ENCODE results near the gene RAC3.
"Not testable (repeated sequence)": the region's sequence is repeated elsewhere in the genome, so short reads cannot be mapped to it uniquely, and the experiment has no call there.

Gene RAC3

DNA sequence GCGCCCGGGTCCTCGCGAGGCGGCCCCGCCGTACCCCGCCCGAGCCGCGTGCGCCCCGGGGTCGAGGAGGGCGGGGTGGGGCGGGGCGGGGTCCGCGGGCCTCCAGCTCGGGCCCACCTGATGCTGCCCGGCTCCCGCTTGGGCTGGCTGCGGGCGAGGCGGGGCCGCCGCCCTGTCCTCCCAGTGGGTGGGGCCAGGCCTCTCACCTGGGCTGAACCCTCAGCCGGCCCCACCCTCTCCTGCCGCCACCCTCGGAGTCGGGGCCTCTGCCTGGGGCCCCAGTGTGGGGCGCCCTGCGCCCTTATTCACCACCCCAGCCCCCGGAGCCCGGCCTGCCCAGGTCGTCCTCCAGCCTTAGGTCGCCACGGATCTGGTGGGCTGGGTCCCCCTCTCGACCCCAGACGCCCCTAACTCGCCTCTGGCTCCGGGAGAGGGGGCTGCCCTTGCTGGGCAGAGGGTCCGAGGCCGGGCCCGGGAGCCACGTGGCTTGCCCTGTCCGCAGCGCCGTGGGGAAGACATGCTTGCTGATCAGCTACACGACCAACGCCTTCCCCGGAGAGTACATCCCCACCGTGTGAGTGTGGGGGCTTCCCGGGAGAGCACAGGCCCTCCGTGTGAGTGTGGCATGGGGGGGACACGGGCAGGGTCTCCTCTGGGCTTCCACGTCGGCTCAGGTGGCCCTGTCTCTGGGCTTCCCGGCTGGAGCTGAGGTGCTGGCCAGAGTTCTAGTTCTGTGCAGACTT lies 578 bp downstream of the RAC3 start:
- no peak for DNase-seq (ENCODE audit: low read depth)
- H3K36me3 ChIP-seq (ENCODE audit: control insufficient read depth, insufficient read depth, low read length, severe bottlenecking), result no peaks in the 10 kb centered on the region
- H3K27me3 ChIP-seq (replicated peaks; ENCODE audit: control insufficient read depth, insufficient read depth, low read length), result no peaks in the 10 kb centered on the region
- H3K9me3 ChIP-seq (ENCODE audit: control insufficient read depth, low read length), result no peaks in the 10 kb centered on the region
- peak overlapping the region; percentile 78 for H3K9ac ChIP-seq (ENCODE audit: low read length)
- peaks cover 15% of the 10 kb centered on the region for H3K4me1 ChIP-seq (ENCODE audit: control insufficient read depth, insufficient read depth, low read length)
- peak overlapping the region; percentile 71 for H3K4me3 ChIP-seq (ENCODE audit: low read length)

DNA sequence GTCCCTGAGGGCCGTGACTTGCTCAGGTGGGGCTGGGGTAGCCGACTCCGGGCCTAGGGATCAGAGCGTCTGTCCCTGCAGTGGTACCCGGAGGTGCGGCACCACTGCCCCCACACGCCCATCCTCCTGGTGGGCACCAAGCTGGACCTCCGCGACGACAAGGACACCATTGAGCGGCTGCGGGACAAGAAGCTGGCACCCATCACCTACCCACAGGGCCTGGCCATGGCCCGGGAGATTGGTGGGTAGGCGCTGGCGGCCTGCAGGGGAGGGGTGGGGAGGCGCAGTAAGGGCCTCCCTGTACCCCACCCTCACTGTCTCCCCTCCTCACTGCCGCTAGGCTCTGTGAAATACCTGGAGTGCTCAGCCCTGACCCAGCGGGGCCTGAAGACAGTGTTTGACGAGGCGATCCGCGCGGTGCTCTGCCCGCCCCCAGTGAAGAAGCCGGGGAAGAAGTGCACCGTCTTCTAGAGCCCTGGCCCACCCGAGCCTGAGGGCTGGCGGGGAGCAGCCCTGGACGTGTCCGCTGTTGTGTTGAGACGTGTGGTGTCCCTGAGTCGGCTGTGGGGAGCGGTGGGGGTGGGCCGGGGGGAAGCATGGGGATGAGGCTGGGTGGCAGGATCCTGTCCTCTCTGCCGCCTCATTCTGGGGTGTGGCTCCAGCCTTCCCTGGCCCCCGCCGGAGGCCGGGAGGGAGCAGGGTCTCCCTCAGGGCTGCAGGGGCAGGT lies 2.0 kb downstream of the RAC3 start:
- Histone ChIP-seq H3K4me3 (ENCODE audit: low read length) (no peak overlapping the region), H3K4me1 (ENCODE audit: control insufficient read depth, insufficient read depth, low read length) (peaks cover 15% of the 10 kb centered on the region), H3K36me3 (ENCODE audit: control insufficient read depth, insufficient read depth, low read length, severe bottlenecking) (no peaks in the 10 kb centered on the region)

DNA sequence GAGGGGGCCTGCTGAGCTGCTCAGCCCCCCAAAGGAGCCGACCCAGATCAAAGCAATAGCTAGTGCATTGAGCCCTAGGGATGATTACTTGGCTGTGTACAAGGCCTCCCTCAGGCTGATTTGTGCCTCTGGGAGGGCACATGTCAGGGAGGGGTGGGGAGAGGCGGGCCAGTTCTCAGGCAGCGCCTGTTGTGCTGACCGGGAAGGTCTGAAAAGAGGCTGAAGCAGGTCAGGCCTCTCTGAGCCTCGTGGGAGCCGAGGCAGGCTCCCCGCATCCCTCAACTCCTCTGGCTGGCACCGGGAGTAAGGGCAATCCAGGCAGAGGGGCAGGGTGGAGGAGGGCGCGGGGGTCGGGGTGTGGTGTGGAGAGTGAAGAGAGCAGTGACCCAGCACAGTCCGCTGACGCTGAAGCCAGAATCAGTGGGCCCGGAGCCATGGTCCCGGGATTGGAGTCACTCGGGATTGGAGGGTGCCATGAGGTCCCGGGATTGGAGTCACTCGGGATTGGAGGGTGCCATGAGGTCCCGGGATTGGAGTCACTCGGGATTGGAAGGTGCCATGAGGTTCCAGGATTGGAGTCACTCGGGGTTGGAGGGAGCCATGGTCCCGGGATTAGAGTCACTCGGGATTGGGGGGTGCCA lies 3.0 kb downstream of the RAC3 start:
- Histone ChIP-seq H3K9ac (ENCODE audit: low read length) (no peak overlapping the region), H3K4me1 (ENCODE audit: control insufficient read depth, insufficient read depth, low read length) (peaks cover 15% of the 10 kb centered on the region), H3K27me3 (replicated peaks; ENCODE audit: control insufficient read depth, insufficient read depth, low read length) (no peaks in the 10 kb centered on the region), H3K4me3 (ENCODE audit: low read length) (no peak overlapping the region), H3K9me3 (ENCODE audit: control insufficient read depth, low read length) (no peaks in the 10 kb centered on the region), H3K36me3 (ENCODE audit: control insufficient read depth, insufficient read depth, low read length, severe bottlenecking) (no peaks in the 10 kb centered on the region)
- DNase-seq (ENCODE audit: low read depth), result no peak

More for the DNA sequence above, 2.0 kb downstream of the RAC3 start:
- no peaks in the 10 kb centered on the region for H3K27me3 ChIP-seq (replicated peaks; ENCODE audit: control insufficient read depth, insufficient read depth, low read length)
- H3K9me3 ChIP-seq (ENCODE audit: control insufficient read depth, low read length), result no peaks in the 10 kb centered on the region
- no peak overlapping the region for H3K9ac ChIP-seq (ENCODE audit: low read length)
- no peak for DNase-seq (ENCODE audit: low read depth)

DNA sequence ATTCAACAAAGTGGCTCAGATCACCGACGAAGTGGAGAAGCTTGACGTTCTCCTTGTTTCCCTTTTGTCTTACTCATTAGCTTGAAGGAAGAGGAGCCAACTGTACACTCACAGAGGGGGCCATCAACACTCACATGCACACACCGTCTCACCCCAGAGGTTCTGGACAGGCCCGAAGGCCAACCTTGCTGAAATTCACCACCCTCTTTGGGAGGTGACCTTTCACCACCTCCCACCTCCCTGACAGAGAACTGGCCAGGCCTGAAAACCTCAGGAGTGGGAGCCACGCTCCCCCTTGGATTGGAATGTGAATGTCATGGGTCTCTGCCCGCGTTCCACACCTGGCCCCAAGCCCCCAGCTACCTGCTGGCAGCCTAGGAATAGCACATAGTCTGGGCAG lies 4.0 kb downstream of the RAC3 start:
- H3K9ac ChIP-seq (ENCODE audit: low read length), result no peak overlapping the region
- no peaks in the 10 kb centered on the region for H3K36me3 ChIP-seq (ENCODE audit: control insufficient read depth, insufficient read depth, low read length, severe bottlenecking)
- H3K4me3 ChIP-seq (ENCODE audit: low read length), result no peak overlapping the region
- H3K9me3 ChIP-seq (ENCODE audit: control insufficient read depth, low read length), result no peaks in the 10 kb centered on the region
- no peak for DNase-seq (ENCODE audit: low read depth)
- peaks cover 8% of the 10 kb centered on the region for H3K4me1 ChIP-seq (ENCODE audit: control insufficient read depth, insufficient read depth, low read length)
- no peaks in the 10 kb centered on the region for H3K27me3 ChIP-seq (replicated peaks; ENCODE audit: control insufficient read depth, insufficient read depth, low read length)

DNA sequence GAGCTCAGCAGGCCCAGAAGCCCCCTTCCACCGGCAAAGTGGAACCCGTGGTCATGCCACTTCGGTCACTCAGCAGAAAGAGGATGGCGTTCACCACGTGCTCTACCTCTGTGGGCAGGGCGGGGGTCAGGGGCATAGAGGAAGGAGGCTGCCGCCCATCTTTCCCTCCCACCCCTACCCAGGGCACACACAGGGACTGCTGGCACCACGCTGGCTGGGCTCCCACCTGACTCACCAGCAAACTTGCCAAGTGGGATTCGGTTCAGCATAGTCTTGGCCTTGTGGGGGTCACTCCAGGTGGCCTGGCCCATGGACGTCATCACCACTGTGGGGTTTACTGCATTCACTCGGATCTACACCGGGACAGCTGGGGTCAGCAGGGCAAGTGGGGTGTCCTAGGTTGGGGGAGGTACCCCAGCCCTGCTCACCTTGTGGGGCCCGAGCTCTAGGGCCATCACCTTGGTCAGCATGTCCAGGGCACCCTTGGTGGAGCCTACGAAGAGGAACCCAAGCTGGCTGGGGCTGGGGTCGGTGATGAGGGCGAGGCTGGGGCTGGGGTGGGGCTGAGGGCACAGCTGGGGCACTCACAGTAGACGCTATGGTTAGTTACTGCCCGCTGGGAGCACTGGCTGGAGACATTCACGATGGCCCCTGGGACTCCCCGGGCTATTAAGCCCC lies 4.6 kb downstream of the RAC3 start:
- no peak for DNase-seq (ENCODE audit: low read depth)
- H3K4me3 ChIP-seq (ENCODE audit: low read length), result peak overlapping the region; percentile 90
- H3K36me3 ChIP-seq (ENCODE audit: control insufficient read depth, insufficient read depth, low read length, severe bottlenecking), result no peaks in the 10 kb centered on the region
- no peaks in the 10 kb centered on the region for H3K27me3 ChIP-seq (replicated peaks; ENCODE audit: control insufficient read depth, insufficient read depth, low read length)
- H3K9me3 ChIP-seq (ENCODE audit: control insufficient read depth, low read length), result no peaks in the 10 kb centered on the region
- peak overlapping the region; percentile 91 for H3K9ac ChIP-seq (ENCODE audit: low read length)
- peaks cover 8% of the 10 kb centered on the region for H3K4me1 ChIP-seq (ENCODE audit: control insufficient read depth, insufficient read depth, low read length)

DNA sequence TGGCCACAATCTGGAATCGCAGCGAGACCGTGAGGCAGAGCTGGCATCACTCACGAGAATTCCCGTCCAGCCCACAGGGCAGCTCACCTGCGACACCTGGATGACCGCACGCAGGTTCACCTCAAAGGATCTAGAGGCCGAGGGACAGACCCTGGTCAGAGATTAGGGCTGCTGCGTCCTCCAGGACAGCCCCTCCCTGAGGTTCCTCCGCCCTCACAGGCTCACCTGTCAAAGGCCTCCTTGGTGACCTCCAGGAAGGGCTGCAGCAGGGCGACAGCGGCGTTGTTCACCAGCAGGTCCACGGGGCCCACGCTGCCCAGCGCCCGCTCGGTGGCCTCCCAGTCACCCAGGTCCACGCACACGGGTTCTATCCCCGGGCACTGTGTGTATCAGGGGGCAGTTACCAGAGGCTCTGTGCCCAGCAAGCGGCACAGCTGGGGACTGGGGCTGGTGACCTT lies 5.2 kb downstream of the RAC3 start:
- H3K4me1 ChIP-seq (ENCODE audit: control insufficient read depth, insufficient read depth, low read length), result peaks cover 8% of the 10 kb centered on the region
- peak overlapping the region; percentile 90 for H3K4me3 ChIP-seq (ENCODE audit: low read length)
- no peaks in the 10 kb centered on the region for H3K9me3 ChIP-seq (ENCODE audit: control insufficient read depth, low read length)
- H3K9ac ChIP-seq (ENCODE audit: low read length), result peak overlapping the region; percentile 91
- no peaks in the 10 kb centered on the region for H3K36me3 ChIP-seq (ENCODE audit: control insufficient read depth, insufficient read depth, low read length, severe bottlenecking)
- H3K27me3 ChIP-seq (replicated peaks; ENCODE audit: control insufficient read depth, insufficient read depth, low read length), result no peaks in the 10 kb centered on the region
- DNase-seq (ENCODE audit: low read depth), result no peak

DNA sequence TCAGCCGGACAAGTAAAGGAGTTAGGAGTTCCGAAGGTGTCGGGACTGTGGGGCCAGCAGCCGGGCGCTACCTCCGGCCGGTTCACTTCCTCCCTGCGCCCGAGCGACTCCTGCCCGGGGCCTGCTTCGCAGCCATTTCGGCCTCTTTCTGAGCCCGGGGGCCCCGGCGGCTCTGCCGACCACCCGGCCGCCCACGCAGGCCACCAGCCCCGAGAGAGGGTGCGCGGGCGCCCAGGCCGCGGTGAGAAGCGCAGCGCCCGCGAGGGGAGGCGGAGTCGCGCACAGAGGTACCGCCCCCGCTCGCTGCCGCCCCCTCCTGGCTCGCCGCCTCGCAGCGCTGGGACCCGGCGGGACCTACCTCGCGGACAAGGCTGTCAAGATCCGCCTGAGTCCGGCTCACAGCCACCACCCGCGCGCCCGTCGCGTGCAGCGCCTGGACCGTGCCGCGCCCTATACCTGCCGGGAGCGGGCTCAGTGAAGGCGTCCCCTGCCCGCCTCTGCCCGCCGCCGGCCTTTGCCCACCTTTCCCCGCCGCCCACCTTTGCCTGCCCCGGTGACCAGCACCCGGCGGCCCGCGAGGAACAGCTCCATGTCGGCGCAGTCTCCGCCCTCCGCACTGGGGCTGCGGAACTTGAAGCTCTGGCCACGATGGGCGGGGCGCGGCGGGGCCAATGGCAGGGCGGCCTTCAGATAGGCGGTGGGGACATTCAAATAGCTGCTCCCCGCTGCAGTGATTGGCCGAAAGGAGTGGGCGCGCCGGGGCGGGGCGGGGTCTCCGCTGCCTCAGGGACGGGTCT lies 5.8 kb downstream of the RAC3 start, which contains the start of gene DCXR:
DCXR (minus strand) TSS at position 606 of the 797 bp plus-strand sequence; CDS start at position 591, 15 bp downstream.
- H3K36me3 ChIP-seq (ENCODE audit: control insufficient read depth, insufficient read depth, low read length, severe bottlenecking), result no peaks in the 10 kb centered on the region
- H3K4me1 ChIP-seq (ENCODE audit: control insufficient read depth, insufficient read depth, low read length), result peaks cover 8% of the 10 kb centered on the region
- H3K27me3 ChIP-seq (replicated peaks; ENCODE audit: control insufficient read depth, insufficient read depth, low read length), result no peaks in the 10 kb centered on the region
- H3K4me3 ChIP-seq (ENCODE audit: low read length), result peak within 1 kb of the TSS; percentile 90
- peak; percentile 98 for DNase-seq (ENCODE audit: low read depth)
- no peaks in the 10 kb centered on the region for H3K9me3 ChIP-seq (ENCODE audit: control insufficient read depth, low read length)
- peak within 1 kb of the TSS; percentile 91 for H3K9ac ChIP-seq (ENCODE audit: low read length)

DNA sequence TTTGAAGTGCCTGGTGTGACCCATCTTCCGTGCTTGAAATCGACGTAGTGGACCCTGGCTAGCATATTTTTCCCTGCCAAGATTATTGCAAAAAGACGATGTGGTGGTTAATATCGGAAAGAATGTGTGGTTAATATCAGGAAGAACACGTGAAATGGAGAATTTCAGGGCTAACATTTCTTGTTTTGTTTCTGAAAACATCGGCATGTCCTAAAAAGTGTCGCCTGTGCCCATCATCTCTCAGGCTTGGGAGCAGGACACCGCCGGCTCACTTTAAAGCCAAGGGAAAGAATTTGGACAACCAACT lies 6.4 kb downstream of the RAC3 start:
- no peaks in the 10 kb centered on the region for H3K9me3 ChIP-seq (ENCODE audit: control insufficient read depth, low read length)
- peak overlapping the region; percentile 90 for H3K4me3 ChIP-seq (ENCODE audit: low read length)
- peaks cover 8% of the 10 kb centered on the region for H3K4me1 ChIP-seq (ENCODE audit: control insufficient read depth, insufficient read depth, low read length)
- no peak for DNase-seq (ENCODE audit: low read depth)
- no peaks in the 10 kb centered on the region for H3K27me3 ChIP-seq (replicated peaks; ENCODE audit: control insufficient read depth, insufficient read depth, low read length)
- H3K9ac ChIP-seq (ENCODE audit: low read length), result peak overlapping the region; percentile 9
- H3K36me3 ChIP-seq (ENCODE audit: control insufficient read depth, insufficient read depth, low read length, severe bottlenecking), result no peaks in the 10 kb centered on the region

DNA sequence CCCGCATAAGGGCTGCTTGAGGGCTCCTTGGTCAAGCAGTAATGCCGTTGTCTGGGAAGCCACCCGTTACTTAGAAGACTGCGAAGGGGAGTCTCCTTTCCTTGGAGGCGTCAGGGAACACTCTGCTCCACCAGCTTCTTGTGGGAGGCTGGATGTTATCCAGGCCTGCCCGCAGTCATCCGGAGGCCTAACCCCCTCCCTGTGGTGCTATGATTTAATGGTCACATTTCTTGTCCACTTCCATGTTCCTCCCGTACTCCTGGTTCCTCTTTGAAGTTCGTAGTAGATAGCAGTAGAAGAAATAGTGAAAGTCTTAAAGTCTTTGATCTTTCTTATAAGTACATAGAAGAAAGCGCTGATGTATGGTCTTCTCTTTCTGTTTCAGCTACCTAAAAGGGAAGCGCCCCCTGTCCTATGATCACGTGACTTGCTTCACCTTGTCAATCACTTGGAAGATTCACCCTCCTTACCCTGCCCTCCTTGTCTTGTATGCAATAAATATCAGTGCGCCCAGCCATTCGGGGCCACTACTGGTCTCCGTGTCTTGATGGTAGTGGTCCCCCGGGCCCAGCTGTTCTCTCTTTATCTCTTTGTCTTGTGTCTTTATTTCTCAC lies 7.4 kb downstream of the RAC3 start:
- not testable (repeated sequence) for DNase-seq (ENCODE audit: low read depth); H3K27me3 ChIP-seq (replicated peaks; ENCODE audit: control insufficient read depth, insufficient read depth, low read length); H3K4me1 ChIP-seq (ENCODE audit: control insufficient read depth, insufficient read depth, low read length); H3K36me3 ChIP-seq (ENCODE audit: control insufficient read depth, insufficient read depth, low read length, severe bottlenecking); H3K4me3 ChIP-seq (ENCODE audit: low read length); H3K9me3 ChIP-seq (ENCODE audit: control insufficient read depth, low read length); H3K9ac ChIP-seq (ENCODE audit: low read length)

DNA sequence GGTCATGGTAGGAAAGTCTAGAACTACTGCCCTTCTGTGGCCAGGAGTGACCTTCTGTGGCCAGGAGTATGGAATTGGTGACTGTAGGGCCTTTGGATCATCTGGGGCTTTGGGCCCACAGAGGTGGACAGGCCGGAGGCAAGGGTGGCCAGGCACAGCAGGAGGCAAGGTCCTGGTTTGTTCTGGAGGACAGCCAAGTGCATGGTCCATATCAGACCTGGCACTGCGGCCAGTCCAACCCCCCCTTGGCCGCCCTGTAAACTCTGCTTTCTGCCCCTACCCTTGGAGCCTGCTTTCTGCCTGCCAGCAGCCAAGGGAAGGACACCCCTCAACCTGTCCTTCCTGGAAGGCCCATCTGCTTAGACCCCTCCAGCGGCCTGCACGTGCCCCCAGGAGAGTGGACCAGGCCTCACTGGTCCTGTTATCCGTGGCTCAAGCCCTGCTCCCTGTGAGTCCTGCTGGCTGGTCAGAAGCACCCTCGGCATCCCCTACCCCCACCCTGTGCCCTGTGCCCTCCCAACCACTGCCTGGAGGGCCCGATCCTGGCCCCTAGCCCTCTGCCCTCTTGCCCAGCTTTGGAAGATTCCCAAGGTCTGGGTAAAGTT lies 8.3 kb downstream of the RAC3 start:
- H3K36me3 ChIP-seq (ENCODE audit: control insufficient read depth, insufficient read depth, low read length, severe bottlenecking), result no peaks in the 10 kb centered on the region
- no peak for DNase-seq (ENCODE audit: low read depth)

More for the DNA sequence above, 8.3 kb downstream of the RAC3 start:
- Histone ChIP-seq H3K9ac (ENCODE audit: low read length) (no peak overlapping the region), H3K9me3 (ENCODE audit: control insufficient read depth, low read length) (no peaks in the 10 kb centered on the region), H3K4me1 (ENCODE audit: control insufficient read depth, insufficient read depth, low read length) (peaks cover 8% of the 10 kb centered on the region), H3K4me3 (ENCODE audit: low read length) (no peak overlapping the region), H3K27me3 (replicated peaks; ENCODE audit: control insufficient read depth, insufficient read depth, low read length) (no peaks in the 10 kb centered on the region)
